Left renal cortex interstitium (tissue), 4 donors: ENCODE results near the gene TMEM269. TPM values are rescaled to one million over a fixed set of nuclear protein-coding genes. Genes with fewer than 3 reads are reported as not detected.
"Not testable (repeated sequence)": the region's sequence is repeated elsewhere in the genome, so short reads cannot be mapped to it uniquely, and the experiment has no call there.

Experiments used
- DNase-seq, 4 donors: peaks; one replicate each; pipeline ENCODE4 v3.0.0-alpha.2; 2013; ENCODE audit warnings: low read depth in 4 of 4, low spot score in 2 of 4, missing footprints in 1 of 4
- polyA plus RNA-seq, 4 donors: library from polyadenylated mRNA; unstranded; fragments of 120-200 nt; gene quantifications; one replicate each; pipeline ENCODE4 v1.2.1, GENCODE V29; 2013; ENCODE audit not compliant: insufficient read length in 4 of 4

Gene TMEM269
- polyA plus RNA-seq, 4 donors: 0.78 to 1.6 (median 0.97) TPM

DNA sequence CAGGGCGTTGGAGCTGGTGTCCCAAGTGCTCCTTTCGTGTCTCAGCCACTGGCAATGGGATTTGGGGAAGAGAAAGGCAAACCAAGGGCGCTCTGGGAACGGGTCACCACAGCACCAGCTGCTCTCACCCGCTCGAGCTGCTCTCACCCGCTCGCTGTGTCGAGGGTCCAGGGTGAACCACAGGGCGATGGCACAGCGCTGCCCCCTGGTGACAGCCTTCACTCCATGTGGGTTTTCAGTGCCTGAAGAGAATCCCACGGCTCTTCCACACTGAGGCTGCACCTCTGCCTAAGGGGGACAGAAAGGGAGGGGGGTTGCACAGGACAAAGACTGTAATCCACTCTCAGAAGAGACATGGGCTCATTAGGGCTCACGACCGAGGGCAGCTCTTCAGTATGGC lies 37.7 kb upstream of the TMEM269 start:
- no peak for DNase-seq

DNA sequence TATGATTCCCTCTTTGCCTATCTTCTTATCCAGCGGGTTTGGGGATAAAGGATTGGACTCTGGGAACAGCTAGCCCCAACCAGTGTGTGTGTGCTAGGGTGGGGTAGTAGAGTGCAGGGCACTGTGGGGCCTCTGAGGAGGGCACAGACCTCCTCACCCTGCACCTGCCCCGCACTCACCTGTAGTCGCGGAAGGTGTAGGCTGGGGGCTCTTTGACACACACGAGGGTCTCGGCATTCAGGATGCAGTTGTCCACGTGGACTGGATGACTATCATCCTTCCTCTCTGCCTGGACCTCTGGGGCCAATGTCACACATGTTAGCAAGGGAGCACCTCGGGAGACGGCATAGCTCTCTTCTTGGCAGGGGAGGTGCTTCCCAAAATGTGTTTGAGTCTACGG lies 36.8 kb upstream of the TMEM269 start:
- no peak for DNase-seq

DNA sequence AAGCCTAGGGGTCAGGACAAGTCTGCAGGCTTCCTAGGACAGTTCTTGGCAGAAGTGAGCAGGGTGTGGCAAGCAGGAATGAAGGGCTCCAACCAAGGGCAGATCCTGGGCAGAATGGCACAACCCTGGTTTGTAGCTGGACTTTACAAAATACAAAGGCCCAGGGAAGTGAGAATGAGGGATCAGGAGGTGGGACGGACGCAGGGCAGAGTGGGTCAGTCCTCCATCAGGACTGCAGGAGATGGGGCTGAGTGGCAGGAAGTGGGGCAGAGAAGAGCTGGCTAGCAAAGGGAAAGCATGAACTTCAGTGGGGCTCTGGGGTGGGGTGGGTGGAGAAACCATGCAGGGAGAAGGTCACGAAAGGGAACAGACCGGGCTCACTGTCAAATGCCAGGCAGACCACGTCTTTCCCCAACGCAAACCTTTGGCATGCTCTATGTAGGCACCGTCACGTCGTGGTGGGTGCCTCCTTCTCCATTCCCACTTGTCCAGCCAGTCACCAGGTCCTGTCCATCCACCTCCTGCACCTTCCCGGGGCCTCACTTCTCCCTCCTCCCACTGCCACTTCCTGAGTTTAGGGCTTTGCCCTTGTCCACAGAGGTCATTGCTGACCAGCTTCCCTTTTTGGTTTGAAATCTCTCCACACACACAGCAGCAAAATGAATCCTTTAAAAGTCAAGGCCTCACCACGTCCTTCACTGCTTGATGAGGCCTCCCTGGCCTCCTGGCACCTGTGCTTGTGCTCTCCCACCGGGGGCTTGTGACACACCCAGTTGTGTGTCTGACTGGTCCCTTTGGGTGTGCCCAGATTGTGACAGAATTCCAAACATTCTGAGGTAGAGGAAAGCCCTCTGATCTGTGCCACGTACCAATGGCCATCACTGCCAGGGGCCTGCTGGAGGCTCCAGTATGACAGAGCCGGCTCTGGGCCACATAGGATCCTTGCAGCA lies 36.1 kb upstream of the TMEM269 start:
- DNase-seq: no peak

DNA sequence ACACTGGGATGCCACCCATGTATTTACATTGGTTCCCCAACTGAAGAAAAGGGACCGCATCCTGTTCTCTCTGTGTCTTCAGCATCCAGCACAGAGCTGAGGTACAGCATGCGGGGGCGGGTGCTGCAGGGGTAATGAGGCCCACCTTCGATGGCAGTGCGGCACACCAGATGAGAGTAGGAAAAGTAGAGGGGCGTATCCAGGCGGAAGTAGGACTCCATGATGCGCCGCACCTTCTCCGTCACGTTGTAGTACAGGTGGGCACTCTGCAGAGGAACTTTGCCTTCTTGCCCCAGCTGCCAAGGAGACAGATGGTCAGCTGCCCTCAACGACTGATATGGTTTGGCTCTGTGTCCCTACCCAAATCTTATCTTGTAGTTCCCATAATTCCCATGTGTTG lies 34.8 kb upstream of the TMEM269 start:
- no peak for DNase-seq

DNA sequence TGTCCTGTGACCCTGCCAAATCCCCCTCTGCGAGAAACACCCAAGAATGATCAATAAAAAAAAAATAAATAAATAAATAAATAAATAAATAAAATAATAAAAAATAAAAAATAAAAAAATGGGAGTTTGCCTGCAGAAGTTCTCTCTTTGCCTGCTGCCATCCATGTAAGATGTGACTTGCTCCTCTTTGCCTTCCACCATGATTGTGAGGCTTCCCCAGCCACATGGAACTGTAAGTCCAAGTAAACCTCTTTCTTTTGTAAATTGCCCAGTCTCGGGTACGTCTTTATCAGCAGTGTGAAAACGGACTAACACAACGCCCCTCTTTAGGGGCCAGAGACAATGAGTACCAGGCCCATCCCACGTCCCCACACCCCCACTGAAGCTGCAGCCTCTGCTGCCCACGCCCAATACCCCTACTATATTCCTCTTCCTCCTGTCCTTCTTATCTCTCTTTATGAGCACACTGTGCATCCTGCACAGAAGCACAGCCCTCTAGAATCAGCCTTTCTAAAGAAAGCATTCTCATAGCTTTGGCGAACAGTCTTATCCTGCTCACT lies 33.2 kb upstream of the TMEM269 start:
- DNase-seq: not testable (repeated sequence)

DNA sequence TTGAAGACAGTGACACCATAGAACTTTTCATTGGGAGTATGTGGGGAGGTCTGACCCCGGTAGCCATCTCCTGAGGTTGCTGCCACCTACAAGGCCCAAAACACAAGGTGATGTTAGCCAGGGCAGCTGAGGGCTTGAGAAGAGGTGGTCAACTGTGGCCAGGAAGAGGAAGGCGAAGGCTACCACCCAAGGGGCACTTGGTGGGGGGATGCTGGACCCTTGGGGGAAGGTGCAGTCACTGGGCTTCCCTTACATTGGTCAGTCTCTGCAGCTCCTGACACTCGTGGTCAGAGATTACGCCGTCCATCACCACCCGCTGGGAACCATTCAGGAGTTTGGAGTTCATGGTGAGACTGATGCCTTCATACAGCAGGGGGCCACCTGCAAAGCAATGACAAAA lies 32.5 kb upstream of the TMEM269 start:
- DNase-seq: no peak

DNA sequence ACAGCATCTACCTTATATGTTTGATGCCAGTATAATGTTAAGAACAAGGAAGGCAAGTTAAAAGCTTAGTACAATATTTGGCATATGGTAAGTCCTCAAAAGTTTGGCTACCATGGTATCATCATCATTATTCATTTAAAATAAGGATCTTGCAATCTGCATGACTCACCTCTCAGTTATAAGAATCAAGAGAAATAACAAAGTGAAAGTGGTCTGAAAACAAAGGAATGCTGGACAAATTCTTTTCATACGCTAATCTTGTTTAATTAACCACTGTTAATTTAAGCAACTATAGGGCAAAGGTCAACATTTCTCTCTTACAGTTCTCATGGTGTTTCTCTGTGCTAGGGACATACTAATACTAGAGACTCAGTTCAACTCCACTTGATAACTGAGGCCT lies 31.7 kb upstream of the TMEM269 start:
- no peak for DNase-seq

DNA sequence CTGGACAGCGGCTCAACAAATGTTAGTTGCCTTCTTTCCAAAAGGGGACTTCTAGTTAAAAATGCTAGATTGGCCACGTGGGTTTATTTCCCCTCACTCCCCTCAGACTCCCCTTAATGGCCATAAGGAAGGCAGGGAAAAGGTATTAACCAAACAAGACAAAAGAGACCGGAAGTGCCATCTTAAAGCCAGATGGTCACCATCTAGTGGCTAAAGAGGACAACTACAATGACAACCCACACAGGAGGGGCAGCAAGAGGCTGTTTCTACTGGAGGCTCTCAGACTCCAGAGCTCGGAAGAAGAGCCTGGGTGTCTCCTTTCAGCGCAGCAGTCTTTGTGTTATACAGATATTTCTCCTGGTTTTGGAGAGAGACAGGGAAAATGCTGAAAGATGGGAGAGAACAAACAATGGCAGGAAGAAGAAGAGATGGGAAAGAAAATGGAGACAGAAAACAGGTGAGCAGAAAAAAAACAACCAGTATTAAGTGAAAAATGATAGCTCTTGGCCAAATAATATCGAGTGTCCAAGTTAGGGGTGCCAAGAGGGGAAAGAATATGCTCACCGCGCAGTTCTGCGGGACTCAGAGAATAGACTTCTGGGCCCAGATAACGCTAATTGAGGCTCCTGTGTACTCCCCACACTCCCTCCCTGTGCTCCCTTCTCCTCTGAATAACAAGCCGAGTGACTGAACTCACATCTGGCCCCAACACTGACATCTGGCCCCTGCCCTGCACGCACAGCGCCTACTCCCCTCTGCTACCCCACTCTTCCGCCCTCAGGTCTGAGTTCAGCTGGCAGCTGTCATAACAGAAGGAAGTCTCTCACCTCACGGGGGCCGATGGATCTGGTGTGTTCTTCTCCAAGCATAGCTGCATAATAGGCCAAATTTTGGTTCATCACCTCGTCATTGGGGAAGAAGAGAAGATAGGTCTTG lies 27.6 kb upstream of the TMEM269 start:
- DNase-seq: no peak

DNA sequence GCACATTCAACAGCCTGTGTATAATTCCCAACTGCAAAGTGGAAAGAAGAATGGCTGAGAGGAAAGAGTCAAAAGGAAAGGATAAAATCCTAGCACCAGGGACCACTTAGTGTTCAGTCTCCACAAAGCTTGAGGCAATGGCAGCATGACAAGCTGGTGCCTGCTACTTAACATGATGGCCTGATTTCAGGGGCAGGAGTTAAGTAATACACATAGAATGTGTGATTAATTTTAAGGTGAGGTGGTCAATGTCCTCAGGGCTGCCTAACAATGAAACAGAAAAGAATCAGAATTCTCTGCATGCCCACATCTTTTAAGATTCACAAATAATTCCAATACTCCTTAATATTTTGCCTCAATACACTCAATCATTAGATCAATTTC lies 26.9 kb upstream of the TMEM269 start:
- no peak for DNase-seq

DNA sequence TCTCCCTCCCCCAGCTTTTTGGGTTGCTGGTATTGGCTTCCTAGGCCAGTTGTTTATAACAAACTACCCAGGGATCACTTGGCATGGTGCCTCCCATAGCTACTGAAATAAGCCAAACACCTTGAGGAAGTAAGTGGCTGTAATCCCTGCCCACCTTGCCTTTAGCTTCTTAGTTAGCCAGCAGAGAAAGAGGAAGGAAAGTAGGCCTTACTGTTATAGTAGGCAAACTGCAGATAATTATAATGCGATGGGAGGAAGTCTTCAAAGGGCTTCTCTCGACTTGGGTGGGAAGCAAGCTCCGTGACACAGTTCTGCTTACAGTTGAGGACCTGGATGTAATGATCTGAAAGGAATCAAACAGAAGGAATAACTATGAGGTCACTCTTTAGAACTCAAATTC lies 26.1 kb upstream of the TMEM269 start:
- DNase-seq: no peak

DNA sequence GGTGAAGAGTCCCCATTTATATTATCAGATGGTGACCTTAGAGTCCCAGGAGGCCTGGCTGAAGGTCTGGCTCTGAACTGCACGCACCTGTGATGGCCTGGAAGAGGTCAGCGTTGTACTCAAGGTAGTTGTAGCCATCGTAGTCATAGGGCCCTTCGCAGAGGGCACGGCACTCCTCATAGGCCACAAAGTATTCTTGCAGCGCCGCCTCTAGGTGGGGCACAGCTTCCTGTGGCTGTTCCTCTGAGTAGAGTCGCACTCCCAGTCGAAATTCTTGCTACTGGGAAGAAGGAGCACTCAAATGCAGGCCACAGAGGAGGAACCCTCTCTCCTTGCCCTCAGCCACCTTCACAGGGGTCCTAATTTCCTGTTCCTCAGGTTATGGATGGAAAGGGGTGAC lies 25.7 kb upstream of the TMEM269 start:
- DNase-seq: no peak

- no peak for DNase-seq
Measured at GRCh38 chr1:42761567-42761966, 23.2 kb upstream of the TMEM269 start.

- no peak for DNase-seq
Measured at GRCh38 chr1:42762269-42762668, 22.5 kb upstream of the TMEM269 start.

DNA sequence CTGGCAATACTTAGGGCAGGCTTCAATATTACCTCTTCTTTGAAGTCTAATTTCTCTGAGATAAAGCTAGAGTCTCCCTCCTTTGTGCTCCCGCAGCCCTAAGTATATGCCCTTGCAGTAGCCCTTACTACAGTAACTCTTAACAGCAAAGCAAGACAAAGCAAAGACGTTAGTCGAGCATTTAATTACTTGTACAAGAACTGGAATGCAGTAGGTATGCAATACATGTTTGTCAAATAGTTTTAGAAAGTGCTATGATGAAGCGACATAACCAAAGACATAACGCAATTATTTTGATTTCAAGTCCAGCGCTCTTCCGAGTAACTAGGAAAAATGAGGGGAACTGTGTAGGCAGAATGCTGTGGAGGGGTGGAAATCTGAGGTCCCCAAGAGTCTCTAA lies 19.5 kb upstream of the TMEM269 start:
- DNase-seq: no peak

GRCh38 chr1:42765832-42766740 lies 18.7 kb upstream of the TMEM269 start:
- DNase-seq: peak in 3 of 4 donors; percentile 25 to 69 (median 64)

DNA sequence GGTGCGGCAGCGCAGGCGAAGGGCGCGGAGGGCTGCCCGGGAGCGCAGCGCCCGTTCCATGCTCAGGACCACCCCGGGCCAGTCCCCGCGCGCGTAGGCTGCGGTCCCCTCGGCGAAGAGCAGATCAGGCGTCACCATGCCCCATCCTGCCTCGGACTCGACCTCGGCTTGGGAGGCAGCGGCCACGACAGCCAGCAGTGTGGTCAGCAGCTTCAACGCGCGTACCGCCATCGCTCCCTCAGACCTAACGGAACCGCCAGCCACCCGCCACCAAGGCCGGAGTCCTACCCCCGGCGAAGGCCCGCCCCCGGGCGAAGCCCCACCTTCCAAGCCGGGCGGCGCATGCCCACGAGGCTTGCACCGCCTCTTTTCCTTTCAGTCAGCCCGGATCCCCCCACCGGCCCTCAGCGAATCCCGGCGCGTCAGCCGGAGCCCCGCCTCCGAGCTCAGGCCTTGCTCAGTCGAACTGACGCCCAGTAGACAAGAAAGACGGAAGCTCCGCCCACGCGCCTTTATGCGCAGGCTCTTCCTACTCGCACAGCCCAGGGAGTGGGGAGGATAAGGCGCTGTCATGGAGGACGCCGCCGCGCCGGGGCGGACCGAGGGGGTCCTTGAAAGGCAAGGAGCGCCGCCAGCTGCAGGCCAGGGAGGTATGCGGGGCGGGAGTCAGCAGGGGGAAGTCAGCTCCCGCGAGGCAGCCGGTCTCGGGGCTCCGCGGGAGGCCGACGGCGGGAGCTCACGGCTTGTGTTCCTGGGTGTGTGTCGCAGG lies 17.9 kb upstream of the TMEM269 start, which contains the start of the genes C1orf50 and P3H1:
TSS of gene C1orf50 (plus strand) at position 509 of the 769 bp plus-strand sequence. CDS start at position 572, 63 bp downstream.
TSS of gene P3H1 (minus strand) at position 288 of the 769 bp plus-strand sequence. CDS start at position 231, 57 bp downstream.
- peak; percentile 95 to 99 (median 98) for DNase-seq

GRCh38 chr1:42767510-42768000 lies 17.2 kb upstream of the TMEM269 start:
- DNase-seq: peak in 1 of 4 donors; percentile 41

DNA sequence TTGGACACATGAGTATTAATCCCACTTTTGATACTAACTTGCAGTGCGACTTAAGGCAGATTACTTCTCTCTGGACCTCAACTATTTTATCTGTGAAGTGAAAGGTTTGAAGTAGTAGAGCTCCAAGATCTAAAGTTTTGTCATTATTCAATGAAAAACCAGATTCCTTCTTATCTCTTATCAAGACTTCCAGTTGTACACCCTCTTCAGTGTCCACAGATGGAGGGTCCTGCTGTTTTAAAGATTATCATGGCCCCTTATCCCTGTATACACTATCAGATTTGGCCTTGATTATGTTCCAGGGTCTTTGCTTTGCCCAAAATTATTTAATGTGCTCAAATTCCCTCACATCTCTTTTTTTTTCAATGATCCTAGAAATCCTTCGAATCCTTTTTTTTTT lies 16.6 kb upstream of the TMEM269 start:
- no peak for DNase-seq

DNA sequence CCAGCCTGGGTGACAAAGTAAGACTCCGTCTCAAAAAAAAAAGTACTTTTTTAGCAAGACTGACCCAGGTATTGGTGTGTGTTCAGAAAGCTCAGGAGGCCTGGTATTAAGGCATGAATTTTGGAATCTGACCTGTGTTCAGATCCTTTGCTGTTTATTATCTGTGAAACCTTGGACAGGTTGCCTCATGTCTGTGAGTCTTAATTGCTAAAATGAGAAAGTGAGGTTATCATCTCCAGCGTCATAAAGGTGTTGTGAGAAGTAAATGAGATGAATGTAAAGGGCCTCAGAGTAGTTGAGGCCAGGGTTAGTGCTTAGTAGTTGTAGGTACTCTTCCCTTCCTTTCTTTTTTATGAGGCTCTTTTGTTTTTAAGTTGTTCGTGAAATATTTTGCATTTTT lies 15.0 kb upstream of the TMEM269 start:
- DNase-seq: no peak
